ENCODE data around the gene CALCA.
"Not testable (repeated sequence)": the region's sequence is repeated elsewhere in the genome, so short reads cannot be mapped to it uniquely, and the experiment has no call there.

The CALCA gene, protein sequence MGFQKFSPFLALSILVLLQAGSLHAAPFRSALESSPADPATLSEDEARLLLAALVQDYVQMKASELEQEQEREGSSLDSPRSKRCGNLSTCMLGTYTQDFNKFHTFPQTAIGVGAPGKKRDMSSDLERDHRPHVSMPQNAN

GRCh38 chr11:14971865-14972580, at the start of gene CALCA:
Gene CALCA, minus strand, starts transcription at chr11:14972351. Its CDS starts 1,159 bp downstream, at chr11:14971192.
- H3K27me3 ChIP-seq (ENCODE audit: control insufficient read depth in 2 of 2, insufficient read depth in 2 of 2, low read length in 2 of 2) = peaks cover 56 to 58% of the 10 kb centered on the region in 2 donors
- H3K9ac ChIP-seq (ENCODE audit: low read depth in 1 of 2, low read length in 2 of 2) = no peak within 1 kb of the TSS
- H3K36me3 ChIP-seq (ENCODE audit: control insufficient read depth in 2 of 2, insufficient read depth in 2 of 2, low read length in 2 of 2) = no peaks in the 10 kb centered on the region
- H3K27ac ChIP-seq (ENCODE audit: low read depth in 2 of 2, low read length in 2 of 2) = no peak within 1 kb of the TSS
- H3K4me3 ChIP-seq (ENCODE audit: low read length in 2 of 2) = peak within 1 kb of the TSS in 1 of 2 donors; percentile 36
- no peaks in the 10 kb centered on the region for H3K9me3 ChIP-seq (ENCODE audit: control insufficient read depth in 2 of 2, low read length in 2 of 2)
- H3K4me1 ChIP-seq (ENCODE audit: control insufficient read depth in 2 of 2, insufficient read depth in 2 of 2, low read length in 2 of 2) = peaks cover 13 to 17% of the 10 kb centered on the region in 2 donors

GRCh38 chr11:15016200-15016599, 44.0 kb upstream of the CALCA start:
- peaks cover 0 to 3% of the 10 kb centered on the region in 2 donors for H3K27me3 ChIP-seq (ENCODE audit: control insufficient read depth in 2 of 2, insufficient read depth in 2 of 2, low read length in 2 of 2)
- no peaks in the 10 kb centered on the region for H3K4me1 ChIP-seq (ENCODE audit: control insufficient read depth in 2 of 2, insufficient read depth in 2 of 2, low read length in 2 of 2)
- H3K27ac ChIP-seq (ENCODE audit: low read depth in 2 of 2, low read length in 2 of 2) = no peak overlapping the region
- no peaks in the 10 kb centered on the region for H3K36me3 ChIP-seq (ENCODE audit: control insufficient read depth in 2 of 2, insufficient read depth in 2 of 2, low read length in 2 of 2)
- no peaks in the 10 kb centered on the region for H3K9me3 ChIP-seq (ENCODE audit: control insufficient read depth in 2 of 2, low read length in 2 of 2)
- H3K9ac ChIP-seq (ENCODE audit: low read depth in 1 of 2, low read length in 2 of 2) = no peak overlapping the region
- no peak overlapping the region for H3K4me3 ChIP-seq (ENCODE audit: low read length in 2 of 2)

GRCh38 chr11:15011776-15012345, 39.7 kb upstream of the CALCA start:
- H3K4me1 ChIP-seq (ENCODE audit: control insufficient read depth in 2 of 2, insufficient read depth in 2 of 2, low read length in 2 of 2) = no peaks in the 10 kb centered on the region
- H3K36me3 ChIP-seq (ENCODE audit: control insufficient read depth in 2 of 2, insufficient read depth in 2 of 2, low read length in 2 of 2) = no peaks in the 10 kb centered on the region

DNA sequence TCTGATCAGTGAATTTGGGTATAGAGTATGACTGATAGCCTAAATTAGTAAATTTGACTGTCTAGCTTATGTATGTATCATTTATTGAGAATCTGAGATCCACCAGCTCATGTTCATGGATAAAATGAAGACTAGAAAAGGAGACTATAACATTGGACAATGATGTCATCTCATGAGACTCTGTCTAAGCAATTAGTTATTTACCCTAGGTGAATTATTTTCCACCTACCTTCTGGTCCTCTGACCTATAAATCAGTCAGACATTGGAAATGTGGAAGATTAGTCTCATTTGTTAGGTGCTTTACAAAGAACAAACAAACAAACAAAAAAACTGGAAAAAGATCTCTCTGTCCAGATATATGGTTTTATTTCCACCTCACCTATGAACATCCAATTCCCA, 38.7 kb upstream of the CALCA start:
- no peak overlapping the region for H3K9ac ChIP-seq (ENCODE audit: low read depth in 1 of 2, low read length in 2 of 2)
- H3K36me3 ChIP-seq (ENCODE audit: control insufficient read depth in 2 of 2, insufficient read depth in 2 of 2, low read length in 2 of 2) = no peaks in the 10 kb centered on the region
- peaks cover 0 to 6% of the 10 kb centered on the region in 2 donors for H3K27me3 ChIP-seq (ENCODE audit: control insufficient read depth in 2 of 2, insufficient read depth in 2 of 2, low read length in 2 of 2)
- no peaks in the 10 kb centered on the region for H3K9me3 ChIP-seq (ENCODE audit: control insufficient read depth in 2 of 2, low read length in 2 of 2)
- H3K4me3 ChIP-seq (ENCODE audit: low read length in 2 of 2) = no peak overlapping the region
- H3K4me1 ChIP-seq (ENCODE audit: control insufficient read depth in 2 of 2, insufficient read depth in 2 of 2, low read length in 2 of 2) = no peaks in the 10 kb centered on the region
- no peak overlapping the region for H3K27ac ChIP-seq (ENCODE audit: low read depth in 2 of 2, low read length in 2 of 2)

More at GRCh38 chr11:15011776-15012345, 39.7 kb upstream of the CALCA start:
- Histone ChIP-seq H3K9me3 (ENCODE audit: control insufficient read depth in 2 of 2, low read length in 2 of 2) (no peaks in the 10 kb centered on the region), H3K9ac (ENCODE audit: low read depth in 1 of 2, low read length in 2 of 2) (no peak overlapping the region), H3K4me3 (ENCODE audit: low read length in 2 of 2) (no peak overlapping the region), H3K27ac (ENCODE audit: low read depth in 2 of 2, low read length in 2 of 2) (no peak overlapping the region), H3K27me3 (ENCODE audit: control insufficient read depth in 2 of 2, insufficient read depth in 2 of 2, low read length in 2 of 2) (peaks cover 0 to 6% of the 10 kb centered on the region in 2 donors)

GRCh38 chr11:15006139-15006759, 34.1 kb upstream of the CALCA start:
- Histone ChIP-seq H3K27ac (ENCODE audit: low read depth in 2 of 2, low read length in 2 of 2) (no peak overlapping the region), H3K9ac (ENCODE audit: low read depth in 1 of 2, low read length in 2 of 2) (no peak overlapping the region), H3K4me1 (ENCODE audit: control insufficient read depth in 2 of 2, insufficient read depth in 2 of 2, low read length in 2 of 2) (no peaks in the 10 kb centered on the region), H3K36me3 (ENCODE audit: control insufficient read depth in 2 of 2, insufficient read depth in 2 of 2, low read length in 2 of 2) (no peaks in the 10 kb centered on the region), H3K4me3 (ENCODE audit: low read length in 2 of 2) (no peak overlapping the region), H3K9me3 (ENCODE audit: control insufficient read depth in 2 of 2, low read length in 2 of 2) (no peaks in the 10 kb centered on the region), H3K27me3 (ENCODE audit: control insufficient read depth in 2 of 2, insufficient read depth in 2 of 2, low read length in 2 of 2) (peaks cover 0 to 2% of the 10 kb centered on the region in 2 donors)

DNA sequence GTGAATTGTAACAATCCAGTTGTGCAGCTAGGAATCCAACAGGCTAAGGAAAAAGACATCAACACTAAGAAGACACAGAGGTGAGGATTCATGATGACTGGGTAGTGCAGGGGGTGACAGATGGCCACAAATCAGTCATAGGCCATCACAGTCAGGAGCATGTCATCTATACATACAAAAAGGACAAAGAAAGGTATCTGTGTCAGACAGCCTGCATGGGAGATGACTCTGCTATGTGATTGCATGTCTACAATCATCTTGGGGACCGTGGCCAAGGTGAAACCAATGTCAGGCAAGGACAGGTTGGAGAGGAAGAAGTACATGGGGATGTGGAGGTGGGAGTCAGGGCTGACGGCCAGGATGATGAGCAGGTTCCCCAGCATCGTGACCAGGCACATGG, 16.0 kb upstream of the CALCA start:
- not testable (repeated sequence) for H3K4me3 ChIP-seq (ENCODE audit: low read length in 2 of 2); H3K9me3 ChIP-seq (ENCODE audit: control insufficient read depth in 2 of 2, low read length in 2 of 2); H3K9ac ChIP-seq (ENCODE audit: low read depth in 1 of 2, low read length in 2 of 2); H3K36me3 ChIP-seq (ENCODE audit: control insufficient read depth in 2 of 2, insufficient read depth in 2 of 2, low read length in 2 of 2); H3K4me1 ChIP-seq (ENCODE audit: control insufficient read depth in 2 of 2, insufficient read depth in 2 of 2, low read length in 2 of 2); H3K27me3 ChIP-seq (ENCODE audit: control insufficient read depth in 2 of 2, insufficient read depth in 2 of 2, low read length in 2 of 2); H3K27ac ChIP-seq (ENCODE audit: low read depth in 2 of 2, low read length in 2 of 2)

DNA sequence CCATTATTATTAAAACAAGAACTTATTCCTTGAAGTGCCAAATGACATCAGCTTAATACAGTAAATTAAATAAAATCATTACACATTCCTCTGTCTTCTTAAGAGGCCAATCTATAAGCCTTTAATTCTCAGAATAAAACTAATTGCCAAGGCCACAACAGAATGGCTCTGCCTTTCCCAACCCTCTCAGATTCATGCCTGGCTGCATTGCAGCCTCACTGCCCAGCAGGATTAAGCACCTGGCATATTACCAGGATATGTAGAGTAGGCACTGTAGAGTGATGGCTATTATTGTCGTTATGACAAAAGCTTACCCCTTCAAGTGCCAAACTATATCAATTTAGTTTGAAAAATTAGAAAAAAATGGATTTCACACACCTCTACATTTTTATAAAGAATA, 9.4 kb upstream of the CALCA start:
- H3K9ac ChIP-seq (ENCODE audit: low read depth in 1 of 2, low read length in 2 of 2) = no peak overlapping the region
- H3K36me3 ChIP-seq (ENCODE audit: control insufficient read depth in 2 of 2, insufficient read depth in 2 of 2, low read length in 2 of 2) = no peaks in the 10 kb centered on the region
- H3K27me3 ChIP-seq (ENCODE audit: control insufficient read depth in 2 of 2, insufficient read depth in 2 of 2, low read length in 2 of 2) = peaks cover under 1 to 7% of the 10 kb centered on the region in 2 donors
- H3K27ac ChIP-seq (ENCODE audit: low read depth in 2 of 2, low read length in 2 of 2) = no peak overlapping the region
- H3K4me1 ChIP-seq (ENCODE audit: control insufficient read depth in 2 of 2, insufficient read depth in 2 of 2, low read length in 2 of 2) = no peaks in the 10 kb centered on the region
- no peak overlapping the region for H3K4me3 ChIP-seq (ENCODE audit: low read length in 2 of 2)
- H3K9me3 ChIP-seq (ENCODE audit: control insufficient read depth in 2 of 2, low read length in 2 of 2) = no peaks in the 10 kb centered on the region

GRCh38 chr11:14980854-14981253, 8.7 kb upstream of the CALCA start:
- Histone ChIP-seq H3K27ac (ENCODE audit: low read depth in 2 of 2, low read length in 2 of 2) (no peak overlapping the region), H3K9me3 (ENCODE audit: control insufficient read depth in 2 of 2, low read length in 2 of 2) (no peaks in the 10 kb centered on the region)

GRCh38 chr11:14977101-14977880, 5.1 kb upstream of the CALCA start:
- Histone ChIP-seq H3K36me3 (ENCODE audit: control insufficient read depth in 2 of 2, insufficient read depth in 2 of 2, low read length in 2 of 2) (no peaks in the 10 kb centered on the region), H3K9ac (ENCODE audit: low read depth in 1 of 2, low read length in 2 of 2) (no peak overlapping the region), H3K27me3 (ENCODE audit: control insufficient read depth in 2 of 2, insufficient read depth in 2 of 2, low read length in 2 of 2) (peaks cover 40 to 48% of the 10 kb centered on the region in 2 donors), H3K4me3 (ENCODE audit: low read length in 2 of 2) (no peak overlapping the region), H3K4me1 (ENCODE audit: control insufficient read depth in 2 of 2, insufficient read depth in 2 of 2, low read length in 2 of 2) (peaks cover 13 to 17% of the 10 kb centered on the region in 2 donors), H3K9me3 (ENCODE audit: control insufficient read depth in 2 of 2, low read length in 2 of 2) (no peaks in the 10 kb centered on the region), H3K27ac (ENCODE audit: low read depth in 2 of 2, low read length in 2 of 2) (no peak overlapping the region)

More at GRCh38 chr11:14980854-14981253, 8.7 kb upstream of the CALCA start:
- H3K27me3 ChIP-seq (ENCODE audit: control insufficient read depth in 2 of 2, insufficient read depth in 2 of 2, low read length in 2 of 2) = peaks cover 7 to 13% of the 10 kb centered on the region in 2 donors
- no peaks in the 10 kb centered on the region for H3K36me3 ChIP-seq (ENCODE audit: control insufficient read depth in 2 of 2, insufficient read depth in 2 of 2, low read length in 2 of 2)
- no peak overlapping the region for H3K9ac ChIP-seq (ENCODE audit: low read depth in 1 of 2, low read length in 2 of 2)
- H3K4me1 ChIP-seq (ENCODE audit: control insufficient read depth in 2 of 2, insufficient read depth in 2 of 2, low read length in 2 of 2) = no peaks in the 10 kb centered on the region
- no peak overlapping the region for H3K4me3 ChIP-seq (ENCODE audit: low read length in 2 of 2)
